ENCODE results near the gene LDLRAD4. TPM values are rescaled to one million over a fixed set of nuclear protein-coding genes. Genes with fewer than 3 reads are reported as not detected.

Gene LDLRAD4
- total RNA-seq, 1 donor from 2014 or later, result 1.4 TPM

DNA sequence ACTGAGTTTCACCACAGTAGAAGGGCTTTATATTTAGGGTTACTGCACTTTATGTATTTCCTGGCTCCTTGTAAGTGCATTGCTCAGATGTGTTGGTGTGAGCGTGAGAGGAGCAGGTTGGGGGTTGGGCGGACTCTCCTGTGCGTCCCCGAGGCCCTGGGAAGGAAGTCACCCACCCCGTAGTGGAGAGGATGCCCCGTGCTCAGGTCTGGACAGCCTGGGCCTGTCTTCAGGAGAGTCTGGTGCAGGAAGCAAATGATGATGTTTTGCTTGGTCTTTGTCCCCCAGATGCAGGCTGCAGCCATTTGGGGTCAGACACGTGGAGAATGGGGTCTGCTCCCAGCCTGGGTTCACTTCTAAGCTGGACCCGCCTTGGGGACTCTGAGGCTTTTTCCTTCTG is 182.8 kb downstream of the LDLRAD4 start:
- Mint-ChIP-seq H3K4me1 (no peaks in the 10 kb centered on the region), H3K9me3 (no peaks in the 10 kb centered on the region), H3K27ac (ENCODE audit: unreplicated experiment) (no peak overlapping the region), H3K36me3 (ENCODE audit: low read depth) (no peaks in the 10 kb centered on the region), H3K4me3 (no peak overlapping the region), H3K27me3 (ENCODE audit: low read depth) (no peaks in the 10 kb centered on the region)
- TF ChIP-seq, protein P1, sequence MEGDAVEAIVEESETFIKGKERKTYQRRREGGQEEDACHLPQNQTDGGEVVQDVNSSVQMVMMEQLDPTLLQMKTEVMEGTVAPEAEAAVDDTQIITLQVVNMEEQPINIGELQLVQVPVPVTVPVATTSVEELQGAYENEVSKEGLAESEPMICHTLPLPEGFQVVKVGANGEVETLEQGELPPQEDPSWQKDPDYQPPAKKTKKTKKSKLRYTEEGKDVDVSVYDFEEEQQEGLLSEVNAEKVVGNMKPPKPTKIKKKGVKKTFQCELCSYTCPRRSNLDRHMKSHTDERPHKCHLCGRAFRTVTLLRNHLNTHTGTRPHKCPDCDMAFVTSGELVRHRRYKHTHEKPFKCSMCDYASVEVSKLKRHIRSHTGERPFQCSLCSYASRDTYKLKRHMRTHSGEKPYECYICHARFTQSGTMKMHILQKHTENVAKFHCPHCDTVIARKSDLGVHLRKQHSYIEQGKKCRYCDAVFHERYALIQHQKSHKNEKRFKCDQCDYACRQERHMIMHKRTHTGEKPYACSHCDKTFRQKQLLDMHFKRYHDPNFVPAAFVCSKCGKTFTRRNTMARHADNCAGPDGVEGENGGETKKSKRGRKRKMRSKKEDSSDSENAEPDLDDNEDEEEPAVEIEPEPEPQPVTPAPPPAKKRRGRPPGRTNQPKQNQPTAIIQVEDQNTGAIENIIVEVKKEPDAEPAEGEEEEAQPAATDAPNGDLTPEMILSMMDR (conservative IDR thresholded peaks at IDR 0.05), result no peak
- no peak for DNase-seq (ENCODE audit: low read depth, low spot score)

DNA sequence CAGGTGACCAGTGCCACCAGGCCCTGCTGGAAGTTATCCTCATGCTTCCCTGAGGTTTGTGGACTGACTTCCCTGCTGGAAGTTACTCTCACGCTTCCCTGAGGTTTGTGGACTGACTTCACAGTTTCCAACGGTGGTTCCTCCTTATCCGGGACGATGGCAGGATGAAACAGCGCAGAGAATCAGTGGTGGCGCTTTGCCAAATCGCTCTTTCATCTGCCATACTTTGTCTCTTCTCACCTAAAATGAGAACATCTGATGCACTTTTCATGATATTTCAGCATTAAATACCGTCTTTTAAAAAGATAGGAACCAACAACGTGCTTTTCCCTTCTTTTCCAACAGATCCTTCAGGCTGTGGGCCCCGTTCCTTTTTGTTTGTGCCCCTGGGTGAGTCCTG is 183.3 kb downstream of the LDLRAD4 start:
- H3K27me3 Mint-ChIP-seq (ENCODE audit: low read depth), result no peaks in the 10 kb centered on the region
- H3K36me3 Mint-ChIP-seq (ENCODE audit: low read depth), result no peaks in the 10 kb centered on the region
- no peak for DNase-seq (ENCODE audit: low read depth, low spot score)
- H3K27ac Mint-ChIP-seq (ENCODE audit: unreplicated experiment), result no peak overlapping the region
- no peak overlapping the region for H3K4me3 Mint-ChIP-seq
- TF ChIP-seq, protein P1 (conservative IDR thresholded peaks at IDR 0.05), result no peak
- no peaks in the 10 kb centered on the region for H3K9me3 Mint-ChIP-seq
- no peaks in the 10 kb centered on the region for H3K4me1 Mint-ChIP-seq

DNA sequence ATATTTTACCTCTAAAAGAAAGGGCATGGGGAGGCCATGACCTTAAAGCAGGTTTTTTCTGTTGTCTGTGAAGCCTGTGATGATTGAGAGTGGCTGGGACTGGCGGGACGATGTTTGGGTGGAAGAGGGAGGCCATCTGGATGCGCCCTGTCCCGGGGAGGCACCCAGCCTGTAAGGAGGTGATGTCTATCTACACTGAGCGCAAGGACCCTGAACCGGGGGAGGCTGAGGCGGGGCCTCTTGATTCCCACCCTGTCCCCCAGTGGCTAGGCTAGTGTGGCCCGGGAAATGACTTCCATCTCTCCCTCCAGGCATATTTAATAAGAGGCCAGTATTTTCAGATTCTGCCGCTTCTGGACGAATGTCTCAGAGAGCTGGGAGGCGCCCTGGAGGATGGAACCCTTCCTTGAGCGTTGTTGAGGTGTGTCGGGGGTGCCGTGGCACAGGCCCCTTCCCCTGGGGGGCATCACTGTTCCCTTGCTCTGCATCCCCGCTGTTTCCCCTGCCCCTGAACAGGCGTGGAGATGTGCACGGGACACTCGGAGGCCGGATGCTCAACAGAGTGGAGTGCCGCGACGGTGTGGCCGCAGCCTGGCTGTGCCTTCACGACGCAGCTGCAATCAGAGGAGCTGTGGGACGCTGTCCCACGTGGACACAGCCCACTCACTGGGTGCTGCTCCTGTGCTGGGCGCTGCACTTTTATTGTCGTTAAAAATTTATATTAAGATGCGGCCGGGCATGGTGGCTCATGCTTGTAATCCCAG is 185.4 kb downstream of the LDLRAD4 start:
- H3K9me3 Mint-ChIP-seq, result no peaks in the 10 kb centered on the region
- H3K36me3 Mint-ChIP-seq (ENCODE audit: low read depth), result no peaks in the 10 kb centered on the region
- no peaks in the 10 kb centered on the region for H3K27me3 Mint-ChIP-seq (ENCODE audit: low read depth)
- peaks cover 4% of the 10 kb centered on the region for H3K4me1 Mint-ChIP-seq
- DNase-seq (ENCODE audit: low read depth, low spot score), result no peak
- H3K4me3 Mint-ChIP-seq, result no peak overlapping the region
- no peak overlapping the region for H3K27ac Mint-ChIP-seq (ENCODE audit: unreplicated experiment)
- TF ChIP-seq, protein P1 (conservative IDR thresholded peaks at IDR 0.05), result no peak

DNA sequence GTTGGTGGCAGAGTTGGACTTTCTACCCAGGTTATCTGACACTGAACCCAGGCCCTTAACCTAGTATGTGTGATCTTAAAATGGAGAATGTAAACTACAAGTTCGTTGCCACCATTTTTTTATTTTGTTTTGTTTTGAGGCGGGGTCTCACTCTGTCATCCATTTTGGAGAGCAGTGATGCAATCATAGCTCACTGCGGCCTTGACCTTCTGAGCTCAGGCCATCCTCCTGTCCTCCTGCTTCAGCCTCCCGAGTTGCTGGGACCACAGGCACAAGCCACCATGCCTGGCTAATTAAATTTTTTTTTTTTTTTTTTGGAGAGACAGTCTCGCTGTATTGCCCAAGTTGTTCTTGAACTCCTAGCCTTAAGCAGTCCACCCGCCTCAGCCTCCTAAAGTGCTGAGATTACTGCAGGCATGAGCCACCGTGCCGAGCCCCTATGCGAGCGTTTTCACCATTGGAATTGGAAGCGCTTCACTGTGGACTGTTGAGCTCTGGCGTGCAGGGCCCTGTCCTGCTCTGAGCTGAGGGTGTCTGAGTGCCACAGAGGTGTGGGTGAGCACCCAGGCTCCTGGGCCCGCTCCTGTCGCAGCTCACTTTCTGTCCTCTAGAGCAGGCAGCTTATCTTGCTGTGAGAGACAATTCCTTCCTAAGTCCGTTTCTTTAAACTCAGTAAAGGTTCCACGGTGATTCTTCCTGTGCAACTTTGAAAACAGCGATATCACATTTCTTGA is 186.9 kb downstream of the LDLRAD4 start:
- DNase-seq (ENCODE audit: low read depth, low spot score), result no peak
- TF ChIP-seq, protein P1 (conservative IDR thresholded peaks at IDR 0.05), result no peak
- H3K27ac Mint-ChIP-seq (ENCODE audit: unreplicated experiment), result no peak overlapping the region
- no peaks in the 10 kb centered on the region for H3K27me3 Mint-ChIP-seq (ENCODE audit: low read depth)
- no peak overlapping the region for H3K4me3 Mint-ChIP-seq
- H3K9me3 Mint-ChIP-seq, result no peaks in the 10 kb centered on the region
- no peaks in the 10 kb centered on the region for H3K36me3 Mint-ChIP-seq (ENCODE audit: low read depth)
- H3K4me1 Mint-ChIP-seq, result peaks cover 4% of the 10 kb centered on the region

DNA sequence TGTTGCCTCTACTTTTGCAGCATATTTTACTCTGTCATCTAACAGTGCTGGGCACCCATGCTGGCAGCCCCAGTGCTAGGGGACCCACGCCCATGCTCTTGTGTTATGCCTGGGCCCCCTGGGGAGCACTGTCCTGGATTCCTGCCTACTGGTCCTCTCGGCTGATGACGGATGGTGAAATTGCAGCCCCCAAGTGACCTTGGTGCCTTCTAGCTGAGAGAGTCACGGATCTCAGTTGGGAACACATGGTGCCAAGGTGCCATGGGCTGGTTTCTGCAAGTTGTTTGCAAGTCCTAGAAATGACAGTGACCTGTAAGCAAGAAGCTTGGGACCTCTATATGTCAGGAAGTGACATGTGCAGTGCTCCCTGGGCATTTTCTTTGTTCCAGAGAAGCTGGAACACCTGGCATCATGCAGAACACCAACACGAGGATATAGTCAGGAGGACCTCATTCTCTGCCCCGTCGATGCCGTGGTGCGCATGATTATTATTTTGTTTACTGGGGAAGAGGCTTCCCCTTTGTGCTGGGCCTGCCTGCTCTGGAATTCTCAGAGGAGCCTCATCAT is 187.6 kb downstream of the LDLRAD4 start:
- peaks cover 4% of the 10 kb centered on the region for H3K4me1 Mint-ChIP-seq
- no peak overlapping the region for H3K27ac Mint-ChIP-seq (ENCODE audit: unreplicated experiment)
- TF ChIP-seq, protein P1 (conservative IDR thresholded peaks at IDR 0.05), result no peak
- DNase-seq (ENCODE audit: low read depth, low spot score), result no peak
- H3K36me3 Mint-ChIP-seq (ENCODE audit: low read depth), result no peaks in the 10 kb centered on the region
- no peak overlapping the region for H3K4me3 Mint-ChIP-seq
- no peaks in the 10 kb centered on the region for H3K27me3 Mint-ChIP-seq (ENCODE audit: low read depth)
- no peaks in the 10 kb centered on the region for H3K9me3 Mint-ChIP-seq

Data from neural crest cell (in vitro differentiated cells).